Measurements from ENCODE around the gene LMCD1.

Gene LMCD1

GRCh38 chr3:8595252-8595651, 93.6 kb downstream of the LMCD1 start:
- no peak for DNase-seq

GRCh38 chr3:8595695-8596115, 94.1 kb downstream of the LMCD1 start:
- DNase-seq = no peak

- DNase-seq = no peak
Observed at GRCh38 chr3:8596321-8597218, 94.9 kb downstream of the LMCD1 start.

GRCh38 chr3:8597219-8597853, 95.7 kb downstream of the LMCD1 start:
- DNase-seq = no peak

- DNase-seq = no peak
Observed at GRCh38 chr3:8599146-8599545, 97.5 kb downstream of the LMCD1 start.

- no peak for DNase-seq
Observed at GRCh38 chr3:8600457-8600856, 98.8 kb downstream of the LMCD1 start.

- DNase-seq = no peak
Observed at GRCh38 chr3:8603115-8603710, 101.6 kb downstream of the LMCD1 start.

- DNase-seq = no peak
Observed at GRCh38 chr3:8604006-8604405, 102.4 kb downstream of the LMCD1 start.

GRCh38 chr3:8604988-8605387, 103.4 kb downstream of the LMCD1 start:
- DNase-seq = no peak

GRCh38 chr3:8606701-8607231, 105.1 kb downstream of the LMCD1 start:
- DNase-seq = no peak

- DNase-seq = peak; percentile 36 to 45
Observed at GRCh38 chr3:8607234-8608040, 105.8 kb downstream of the LMCD1 start.

GRCh38 chr3:8608041-8608790, 106.6 kb downstream of the LMCD1 start:
- DNase-seq = no peak

- no peak for DNase-seq
Observed at GRCh38 chr3:8608791-8609467, 107.3 kb downstream of the LMCD1 start.

- DNase-seq = no peak
Observed at GRCh38 chr3:8610951-8611350, 109.3 kb downstream of the LMCD1 start.

- DNase-seq = no peak
Observed at GRCh38 chr3:8617921-8618320, 116.3 kb downstream of the LMCD1 start.

- DNase-seq = no peak
Observed at GRCh38 chr3:8618950-8619349, 117.3 kb downstream of the LMCD1 start.

GRCh38 chr3:8619548-8619947, 117.9 kb downstream of the LMCD1 start:
- DNase-seq = no peak

- DNase-seq = no peak
Observed at GRCh38 chr3:8621141-8621540, 119.5 kb downstream of the LMCD1 start.

GRCh38 chr3:8621872-8622271, 120.2 kb downstream of the LMCD1 start:
- no peak for DNase-seq

- DNase-seq = peak; percentile 16 to 56
Observed at GRCh38 chr3:8622873-8623691, 121.5 kb downstream of the LMCD1 start.

All from inflammatory macrophage (primary cell).